Breast epithelium (tissue), 3 donors: ENCODE results near the gene SUPT4H1.

Experiments used
- POLR2A ChIP-seq: fragments of 450-650 bp; IDR thresholded peaks from one replicate; pipeline ENCODE4 v1.6.1; 2016; ENCODE audit warnings: antibody characterized with exemption, mild to moderate bottlenecking, moderate library complexity
- POLR2AphosphoS5 ChIP-seq, 3 donors: sonication (generic); formaldehyde crosslinking; IDR thresholded peaks; one replicate each; pipeline ENCODE4 v1.6.1; 2017; ENCODE audit warnings: antibody characterized with exemption in 3 of 3
- TF ChIP-seq, protein P1 (sequence below), 3 donors: fragments of 450-650 bp; IDR thresholded peaks; one replicate each; pipeline ENCODE4 v1.5.1; 2016 to 2017; ENCODE audit warnings: antibody characterized with exemption in 3 of 3, mild to moderate bottlenecking in 3 of 3, moderate library complexity in 3 of 3

- TF ChIP-seq, protein P1, sequence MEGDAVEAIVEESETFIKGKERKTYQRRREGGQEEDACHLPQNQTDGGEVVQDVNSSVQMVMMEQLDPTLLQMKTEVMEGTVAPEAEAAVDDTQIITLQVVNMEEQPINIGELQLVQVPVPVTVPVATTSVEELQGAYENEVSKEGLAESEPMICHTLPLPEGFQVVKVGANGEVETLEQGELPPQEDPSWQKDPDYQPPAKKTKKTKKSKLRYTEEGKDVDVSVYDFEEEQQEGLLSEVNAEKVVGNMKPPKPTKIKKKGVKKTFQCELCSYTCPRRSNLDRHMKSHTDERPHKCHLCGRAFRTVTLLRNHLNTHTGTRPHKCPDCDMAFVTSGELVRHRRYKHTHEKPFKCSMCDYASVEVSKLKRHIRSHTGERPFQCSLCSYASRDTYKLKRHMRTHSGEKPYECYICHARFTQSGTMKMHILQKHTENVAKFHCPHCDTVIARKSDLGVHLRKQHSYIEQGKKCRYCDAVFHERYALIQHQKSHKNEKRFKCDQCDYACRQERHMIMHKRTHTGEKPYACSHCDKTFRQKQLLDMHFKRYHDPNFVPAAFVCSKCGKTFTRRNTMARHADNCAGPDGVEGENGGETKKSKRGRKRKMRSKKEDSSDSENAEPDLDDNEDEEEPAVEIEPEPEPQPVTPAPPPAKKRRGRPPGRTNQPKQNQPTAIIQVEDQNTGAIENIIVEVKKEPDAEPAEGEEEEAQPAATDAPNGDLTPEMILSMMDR (IDR thresholded peaks at IDR 0.05) = no peak
- TF ChIP-seq POLR2AphosphoS5 (IDR thresholded peaks at IDR 0.05) = no peak
- no peak for TF ChIP-seq POLR2A
Measured at GRCh38 chr17:58385359-58385899, 33.4 kb upstream of the SUPT4H1 start.
